ENCODE measurements around the gene ZNF217. TPM values are rescaled to one million over a fixed set of nuclear protein-coding genes. Genes with fewer than 3 reads are reported as not detected.
"Not testable (repeated sequence)": the region's sequence is repeated elsewhere in the genome, so short reads cannot be mapped to it uniquely, and the experiment has no call there.

The ZNF217 gene
- total RNA-seq, 1 donor from 2014 or later: 30.4 TPM

DNA sequence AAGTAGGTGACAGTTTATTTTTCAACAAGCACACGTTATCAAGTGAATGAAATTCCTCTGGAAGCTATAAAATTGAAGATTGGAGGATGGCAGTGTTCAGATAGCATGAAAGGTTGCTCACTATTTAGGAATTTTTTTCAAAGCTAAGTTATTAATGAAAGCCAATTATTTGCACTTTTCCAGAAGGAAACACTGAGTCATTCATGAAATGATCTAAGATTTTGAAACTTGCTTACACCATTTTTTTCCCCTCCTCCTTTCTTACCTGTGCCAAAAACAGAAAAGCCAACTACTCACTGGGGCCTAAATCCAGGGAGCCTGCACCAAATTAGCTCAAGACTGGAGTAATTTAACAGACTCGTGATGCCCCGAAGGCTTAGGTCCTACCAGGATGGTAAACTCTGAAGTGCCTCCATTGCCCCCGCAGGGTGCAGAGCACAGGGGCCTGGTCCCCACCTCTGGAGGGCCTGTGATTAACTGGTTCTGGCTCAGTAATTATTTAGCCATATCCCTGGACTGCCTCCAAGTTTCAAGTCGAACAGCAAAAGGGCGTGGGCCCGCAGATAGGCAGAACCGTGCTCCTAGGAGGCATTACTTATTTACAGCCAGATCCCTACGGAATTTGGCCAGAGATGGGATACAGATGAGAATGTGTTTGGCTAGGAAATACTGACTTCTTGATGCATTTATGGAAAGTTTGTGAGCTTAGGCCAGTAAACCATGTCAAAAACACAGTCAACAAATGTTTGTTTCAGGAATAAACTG, 28.0 kb upstream of the ZNF217 start:
- ATAC-seq: peak; percentile 80

DNA sequence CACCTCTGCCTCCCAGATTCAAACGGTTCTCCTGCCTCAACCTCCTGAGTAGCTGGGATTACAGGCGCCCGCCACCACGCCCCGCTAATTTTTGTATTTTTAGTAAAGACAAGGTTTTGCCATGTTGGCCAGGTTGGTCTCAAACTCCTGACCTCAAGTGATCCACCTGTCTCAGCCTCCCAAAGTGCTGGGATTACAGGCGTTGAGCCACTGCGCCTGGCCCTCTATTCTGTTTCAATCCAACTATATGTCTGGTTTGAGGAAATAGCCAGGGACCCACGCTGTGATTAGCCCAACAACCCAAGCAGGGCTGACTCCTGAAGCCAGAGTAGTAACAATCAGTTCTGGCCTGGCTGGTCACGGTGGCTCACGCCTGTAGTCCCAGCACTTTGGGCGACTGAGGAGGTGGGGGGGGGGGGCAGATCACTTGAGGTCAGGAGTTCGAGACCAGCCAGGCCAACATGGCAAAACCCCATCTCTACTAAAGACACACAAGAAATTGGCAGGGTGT, 24.9 kb upstream of the ZNF217 start:
- ATAC-seq: not testable (repeated sequence)

DNA sequence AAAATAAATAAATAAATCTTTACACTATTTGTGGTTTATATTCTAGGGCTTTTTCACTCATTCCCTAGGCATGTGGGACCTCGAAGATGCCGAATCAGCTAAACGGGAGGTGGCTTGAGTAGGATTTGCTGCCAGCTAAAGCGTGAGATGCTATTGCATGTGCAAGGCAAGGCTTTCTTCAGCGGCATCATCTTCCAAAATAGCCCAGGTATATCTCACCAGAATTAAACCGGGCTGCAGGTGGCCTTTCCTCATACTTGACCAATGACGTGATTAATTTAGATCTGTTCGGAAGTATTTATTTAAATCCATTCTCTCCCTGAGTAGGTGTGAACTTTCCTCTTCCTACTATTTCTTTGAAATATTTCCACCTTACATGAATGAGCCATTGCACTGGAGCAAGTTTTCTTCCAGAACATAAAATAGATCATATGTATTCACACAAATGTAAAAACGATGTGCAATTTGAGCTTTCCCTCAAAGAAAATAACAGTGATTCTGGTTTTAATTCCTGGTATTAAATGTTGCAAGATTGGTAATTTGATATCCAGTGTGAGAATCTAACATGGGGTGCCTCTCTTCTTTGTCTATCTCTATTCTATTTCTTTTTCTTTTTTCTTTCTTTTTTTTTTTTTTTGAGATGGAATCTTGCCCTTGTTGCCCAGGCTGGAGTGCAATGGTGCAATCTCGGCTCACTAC, 24.3 kb upstream of the ZNF217 start:
- ATAC-seq: no peak

DNA sequence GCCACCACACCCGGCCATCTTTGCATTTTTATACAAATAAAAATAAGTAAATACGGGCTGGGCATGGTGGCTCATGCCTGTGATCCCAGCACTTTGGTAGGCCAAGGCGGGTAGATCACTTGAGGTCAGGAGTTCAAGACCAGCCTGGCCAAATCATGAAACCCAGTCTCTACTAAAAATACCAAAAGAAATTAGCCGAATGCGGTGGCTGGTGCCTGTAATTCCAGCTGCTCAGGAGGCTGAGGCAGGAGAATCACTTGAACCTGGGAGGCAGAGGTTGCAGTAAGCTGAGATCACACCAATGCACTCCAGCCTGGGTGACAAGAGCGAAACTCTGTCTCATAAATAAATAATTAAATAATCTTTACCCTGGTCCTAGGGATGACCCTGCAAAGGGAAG, 22.9 kb upstream of the ZNF217 start:
- ATAC-seq: not testable (repeated sequence)

DNA sequence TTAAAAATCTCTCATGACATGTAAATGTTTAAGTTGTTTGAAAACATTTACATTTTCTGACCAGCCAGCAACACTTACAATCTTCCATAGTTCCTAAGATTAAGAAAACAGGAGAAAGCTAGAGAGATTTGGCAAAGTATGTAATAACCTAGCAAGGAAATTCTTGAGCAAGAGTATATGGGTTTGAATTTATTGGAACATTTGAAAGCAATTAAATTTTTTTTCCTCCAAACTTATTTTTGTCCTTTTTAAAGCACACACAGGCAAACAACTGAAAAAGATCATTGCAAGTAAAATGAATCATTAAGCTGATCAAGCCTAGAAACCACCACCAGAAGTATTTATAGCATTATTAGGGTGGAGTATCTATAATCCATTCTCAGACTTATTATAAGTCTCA, 20.1 kb upstream of the ZNF217 start:
- ATAC-seq: no peak

DNA sequence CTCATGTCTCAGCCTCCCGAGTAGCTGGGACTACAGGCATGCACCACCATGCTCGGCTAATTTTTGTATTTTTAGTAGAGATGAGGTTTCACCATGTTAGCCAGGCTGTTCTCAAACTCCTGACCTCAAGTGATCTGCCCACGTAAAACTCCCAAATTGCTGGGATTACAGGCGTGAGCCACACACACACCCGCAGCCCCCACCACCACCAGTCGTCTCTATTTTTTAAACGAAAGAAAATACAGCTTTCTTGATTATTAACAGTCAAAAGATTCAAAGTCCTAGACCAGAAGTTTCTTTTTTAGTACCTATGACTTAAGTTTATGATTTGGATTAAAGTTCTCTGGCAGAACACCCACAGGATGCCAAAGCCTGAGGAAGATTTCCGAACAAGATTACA, 18.6 kb upstream of the ZNF217 start:
- not testable (repeated sequence) for ATAC-seq

DNA sequence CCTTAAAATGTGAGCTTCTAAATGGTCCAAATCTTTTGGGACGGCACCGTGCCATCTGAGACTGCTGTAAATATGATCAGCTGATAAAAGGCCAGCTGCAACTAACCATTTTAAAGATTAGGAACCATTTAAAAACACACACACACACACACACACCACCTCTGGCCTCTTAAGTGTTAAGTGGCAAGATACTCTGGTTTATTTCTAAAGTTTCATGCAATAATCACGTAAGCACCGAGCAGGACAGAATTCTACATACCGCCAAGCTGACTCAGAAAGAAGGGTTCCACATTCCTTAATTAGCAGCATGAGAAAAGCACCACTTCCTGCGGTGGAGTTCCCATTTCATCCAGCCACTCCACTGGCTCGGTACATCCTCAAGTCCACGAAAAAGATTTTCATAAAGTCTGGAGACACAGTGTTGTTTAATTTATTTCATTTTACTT, 17.8 kb upstream of the ZNF217 start:
- ATAC-seq: no peak

DNA sequence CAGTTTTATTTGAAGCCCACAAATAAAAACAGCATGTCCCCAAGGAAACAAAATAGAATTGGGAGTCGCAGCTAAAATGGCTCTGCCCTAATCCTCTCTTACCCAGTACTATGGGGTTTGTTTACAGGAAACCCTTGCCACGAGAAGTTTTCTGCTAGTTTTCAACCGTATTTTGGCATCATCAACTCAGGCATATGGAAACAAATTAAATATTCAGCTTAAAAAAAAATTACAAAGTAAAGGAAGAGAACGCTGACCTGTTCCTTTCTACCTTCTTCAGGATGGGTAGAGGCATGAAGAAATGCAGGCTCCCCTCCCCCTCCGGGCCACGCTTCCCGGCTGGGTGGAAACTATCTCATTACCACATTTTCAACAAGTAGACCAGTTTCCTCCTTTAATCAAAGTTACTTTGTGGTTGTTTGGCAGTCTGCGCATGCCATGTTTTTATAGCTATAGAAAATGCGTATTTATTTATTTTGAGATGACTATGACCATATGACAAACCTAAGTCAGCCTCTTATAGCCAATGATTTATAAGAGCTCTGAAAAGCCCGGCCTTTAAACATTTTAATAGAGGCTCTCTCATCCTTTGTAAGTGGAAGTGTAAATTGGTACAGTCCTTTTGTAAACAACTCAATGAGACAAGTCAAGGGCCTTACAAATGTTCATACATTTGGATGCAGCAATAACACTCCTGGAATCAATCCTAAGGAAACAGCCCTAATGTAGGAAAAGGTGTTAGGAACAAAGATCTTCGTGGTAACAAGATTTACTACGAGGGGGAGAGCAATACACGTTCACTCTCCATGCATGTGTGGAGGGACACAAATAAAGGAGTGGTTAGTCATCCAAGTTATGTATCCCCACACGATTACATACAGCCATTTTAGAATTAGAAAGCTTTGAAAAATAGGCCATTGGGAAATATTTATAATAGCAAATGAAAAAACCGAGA, 16.1 kb upstream of the ZNF217 start:
- ATAC-seq: no peak

DNA sequence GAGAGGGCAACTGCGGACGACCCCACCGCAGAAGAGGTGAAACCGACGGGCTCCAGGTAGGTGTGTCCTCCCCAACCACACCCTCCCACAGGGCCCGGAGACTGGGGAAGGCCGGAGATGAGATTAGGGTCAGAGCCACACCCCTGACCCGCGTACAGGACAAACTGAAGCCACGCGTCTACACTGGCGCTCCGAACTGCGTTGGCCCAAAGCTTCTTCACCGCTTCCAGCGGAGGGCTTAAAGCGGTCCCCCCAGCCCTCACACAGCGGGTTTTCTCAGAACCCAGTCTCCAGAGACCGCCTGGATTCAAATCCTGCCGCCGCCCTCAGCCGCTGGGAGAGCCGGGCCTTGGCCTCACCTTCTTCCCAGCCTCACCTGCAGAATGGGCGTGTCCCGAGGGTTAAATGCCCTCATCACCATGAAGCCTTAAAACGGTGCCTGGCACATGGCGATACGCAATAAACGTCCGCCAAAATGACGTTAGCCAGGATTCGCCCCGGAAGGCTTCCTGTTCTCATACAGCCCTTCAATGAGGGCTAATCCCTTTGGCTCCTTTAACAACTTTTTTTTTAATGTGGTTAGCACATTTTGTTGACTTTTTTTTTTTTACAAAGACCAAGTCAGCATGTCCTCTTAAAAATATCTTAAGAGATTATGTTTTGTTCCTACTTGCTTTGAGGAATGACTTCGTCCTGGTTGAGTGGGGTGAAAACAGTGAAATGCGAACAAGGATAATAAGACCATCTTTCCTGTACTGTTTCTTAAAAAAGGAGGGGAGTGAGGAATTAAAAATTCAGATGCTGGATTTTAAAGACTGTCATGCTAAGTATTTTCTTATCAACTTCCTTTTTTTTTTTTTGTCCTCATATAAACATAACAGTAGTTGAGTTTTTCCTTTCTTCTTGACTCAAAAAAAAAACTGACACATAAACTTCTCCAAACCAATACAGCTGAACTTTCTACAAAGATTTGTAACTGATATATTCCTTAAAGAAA, 15.1 kb upstream of the ZNF217 start:
- ATAC-seq: peak; percentile 88

DNA sequence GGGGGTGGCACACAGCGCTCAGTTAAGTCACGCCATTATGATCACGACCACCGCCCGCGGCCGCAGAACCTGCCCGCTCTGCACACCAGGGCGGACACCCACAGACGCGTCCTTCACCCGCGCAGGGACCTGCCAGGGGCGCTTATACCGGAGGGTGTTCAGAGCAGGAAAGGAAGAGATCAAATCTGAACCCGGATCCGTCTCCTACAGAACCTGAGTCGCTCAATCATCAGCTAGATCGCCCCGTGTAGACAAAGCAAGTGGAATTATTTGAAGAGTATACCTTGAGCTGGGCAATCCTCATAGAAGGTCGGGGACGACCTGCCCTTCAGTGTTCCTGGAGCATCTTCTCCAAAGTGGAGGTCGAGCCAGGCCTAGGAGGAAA, 14.4 kb upstream of the ZNF217 start:
- peak; percentile 23 for ATAC-seq

DNA sequence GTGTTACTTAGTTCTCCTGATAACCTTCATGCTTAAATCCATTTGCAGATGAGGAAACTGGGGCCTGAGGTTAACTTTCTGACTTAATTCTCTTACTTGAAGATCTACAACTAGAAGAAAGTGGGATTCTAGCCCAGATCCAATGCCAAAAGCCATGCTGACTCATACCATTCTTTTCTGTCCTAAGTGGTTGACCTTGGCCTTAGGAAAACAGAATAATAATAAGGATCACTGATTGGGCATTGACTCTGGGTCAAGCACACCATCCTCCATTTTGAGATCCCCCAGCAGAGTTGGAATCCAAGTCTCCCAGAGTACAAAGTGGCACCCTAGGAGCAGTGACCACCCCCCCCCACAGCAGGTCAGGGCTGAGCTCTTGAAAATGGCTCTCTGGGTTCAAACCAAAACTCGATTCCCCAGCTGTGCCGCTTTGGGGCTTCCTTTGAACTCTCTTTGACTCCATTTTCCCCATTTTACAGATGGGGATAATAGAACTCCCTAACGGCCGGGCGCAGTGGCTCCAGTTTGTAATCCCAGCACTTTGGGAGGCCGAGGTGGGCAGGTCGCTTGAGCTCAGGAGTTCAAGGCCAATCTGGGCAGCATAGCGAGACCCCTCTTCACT, 12.8 kb upstream of the ZNF217 start:
- ATAC-seq: no peak

DNA sequence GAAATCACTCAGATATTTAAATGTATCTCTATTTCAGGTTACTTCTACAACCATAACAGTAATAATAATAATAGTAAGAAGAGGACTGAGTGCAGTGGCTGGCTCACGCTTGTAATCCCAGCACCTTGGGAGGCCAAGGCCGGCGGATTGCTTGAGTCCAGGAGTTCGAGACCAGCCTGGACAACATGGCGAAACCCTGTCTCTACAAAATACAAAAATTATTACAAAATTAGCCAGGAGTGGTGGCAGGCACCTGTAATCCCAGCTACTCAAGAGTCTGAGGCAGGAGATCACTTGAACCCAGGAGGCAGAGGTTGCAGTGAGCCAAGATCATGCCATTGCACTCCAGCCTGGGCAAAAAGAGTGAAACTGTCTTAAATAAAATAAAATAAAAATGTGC, 11.8 kb upstream of the ZNF217 start:
- not testable (repeated sequence) for ATAC-seq

DNA sequence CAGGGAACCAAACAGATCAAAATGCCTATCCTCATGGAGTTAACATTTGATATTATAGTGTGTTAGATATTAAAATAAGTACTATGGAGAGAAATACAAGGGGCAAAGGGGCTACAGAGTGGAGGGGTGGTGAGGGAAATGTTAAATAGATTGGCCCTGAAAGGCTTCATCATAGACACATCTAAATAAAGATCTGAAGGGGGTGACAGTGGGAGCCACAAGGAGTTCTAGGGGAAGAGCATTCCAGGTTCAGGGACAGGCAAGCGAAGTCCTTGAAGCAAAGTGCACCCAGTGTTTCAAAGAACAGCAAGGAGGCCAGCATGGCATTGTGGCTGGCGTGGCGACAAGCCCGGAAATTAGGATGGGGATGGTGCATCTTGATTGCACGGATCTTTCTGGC, 11.2 kb upstream of the ZNF217 start:
- ATAC-seq: not testable (repeated sequence)

DNA sequence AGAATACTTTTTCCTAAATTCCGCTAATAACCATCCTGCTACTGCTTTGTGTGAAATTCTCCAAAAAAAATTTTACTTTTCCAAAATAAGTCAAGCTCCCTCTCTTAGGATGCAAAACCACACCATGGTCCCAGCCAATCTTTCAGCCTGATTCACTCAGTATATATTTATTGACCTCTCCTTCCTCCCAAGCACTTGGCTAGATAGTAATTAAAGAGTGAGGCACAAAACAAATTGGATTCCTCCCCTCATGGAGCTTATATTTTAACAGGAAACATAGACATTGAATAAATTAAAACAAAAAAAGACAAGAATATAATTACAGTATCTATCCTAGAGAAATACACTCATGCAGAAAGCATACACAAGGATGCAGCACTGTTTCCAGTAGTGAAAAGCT, 9.0 kb upstream of the ZNF217 start:
- no peak for ATAC-seq

DNA sequence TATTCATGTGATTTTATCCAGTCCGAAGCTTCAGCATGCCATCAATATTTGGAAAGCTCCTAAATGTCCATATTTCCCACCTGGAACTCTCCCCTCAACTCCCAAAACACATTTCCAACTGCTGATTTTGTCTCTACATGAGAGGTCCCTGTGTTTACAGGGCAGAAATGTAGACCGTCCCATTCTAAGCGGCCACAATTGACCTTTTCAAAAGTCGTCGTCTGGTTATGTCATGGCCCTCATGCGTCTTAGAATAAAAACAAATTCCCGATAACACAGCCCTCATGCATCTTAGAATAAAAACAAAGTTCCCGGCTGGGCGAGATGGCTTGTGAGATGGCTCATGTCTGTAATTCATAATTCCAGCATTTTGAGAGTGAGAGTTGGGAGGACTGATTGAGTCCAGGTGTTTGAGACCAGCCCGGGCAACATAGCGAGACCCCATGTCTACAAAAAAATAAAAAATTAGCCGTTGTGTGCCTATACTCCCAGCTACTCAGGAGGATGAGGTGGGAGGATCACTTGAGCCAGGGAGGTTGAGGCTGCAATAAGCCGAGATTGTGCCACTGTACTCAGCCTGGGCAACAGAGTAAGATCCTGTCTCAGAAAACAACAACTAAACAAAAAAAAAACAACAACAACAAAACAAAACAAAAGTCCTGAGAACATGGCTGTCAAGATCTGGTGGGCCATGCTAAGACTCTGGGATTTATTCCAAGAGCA, 6.4 kb upstream of the ZNF217 start:
- no peak for ATAC-seq

DNA sequence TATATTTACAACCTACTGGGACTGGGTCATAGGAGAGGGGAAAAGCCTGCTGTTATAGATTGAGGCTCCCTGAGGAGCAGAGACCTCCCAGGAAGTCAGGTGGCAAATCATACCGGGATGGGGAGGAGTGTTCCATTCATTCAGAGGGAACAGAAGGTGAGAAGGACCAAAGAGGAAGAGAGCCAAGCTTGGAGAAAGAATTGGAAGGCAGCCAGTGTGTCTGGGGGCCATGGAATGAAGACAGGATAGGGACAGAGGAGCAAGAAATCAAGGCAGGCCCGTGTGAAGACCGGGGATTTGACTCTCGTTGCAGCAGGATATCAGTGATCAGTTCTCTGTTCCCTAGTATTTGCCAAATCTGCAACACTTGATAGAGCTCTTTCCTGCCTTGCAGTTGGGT, 5.7 kb upstream of the ZNF217 start:
- ATAC-seq: no peak

DNA sequence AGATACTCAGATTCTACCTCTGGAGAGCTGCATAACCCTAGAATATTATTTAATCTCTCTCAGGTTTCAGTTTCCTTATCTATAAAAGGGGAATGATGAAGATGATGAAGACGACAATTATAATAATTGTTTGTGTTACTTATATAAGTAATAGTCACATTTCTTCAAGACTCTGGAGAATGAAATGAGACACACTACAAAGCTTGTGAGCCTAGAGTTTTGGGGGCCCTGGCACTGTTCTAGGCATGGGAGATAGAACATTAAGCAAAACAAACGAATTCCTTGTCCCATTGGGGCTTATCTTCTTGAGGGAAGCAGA, 5.4 kb upstream of the ZNF217 start:
- no peak for ATAC-seq

DNA sequence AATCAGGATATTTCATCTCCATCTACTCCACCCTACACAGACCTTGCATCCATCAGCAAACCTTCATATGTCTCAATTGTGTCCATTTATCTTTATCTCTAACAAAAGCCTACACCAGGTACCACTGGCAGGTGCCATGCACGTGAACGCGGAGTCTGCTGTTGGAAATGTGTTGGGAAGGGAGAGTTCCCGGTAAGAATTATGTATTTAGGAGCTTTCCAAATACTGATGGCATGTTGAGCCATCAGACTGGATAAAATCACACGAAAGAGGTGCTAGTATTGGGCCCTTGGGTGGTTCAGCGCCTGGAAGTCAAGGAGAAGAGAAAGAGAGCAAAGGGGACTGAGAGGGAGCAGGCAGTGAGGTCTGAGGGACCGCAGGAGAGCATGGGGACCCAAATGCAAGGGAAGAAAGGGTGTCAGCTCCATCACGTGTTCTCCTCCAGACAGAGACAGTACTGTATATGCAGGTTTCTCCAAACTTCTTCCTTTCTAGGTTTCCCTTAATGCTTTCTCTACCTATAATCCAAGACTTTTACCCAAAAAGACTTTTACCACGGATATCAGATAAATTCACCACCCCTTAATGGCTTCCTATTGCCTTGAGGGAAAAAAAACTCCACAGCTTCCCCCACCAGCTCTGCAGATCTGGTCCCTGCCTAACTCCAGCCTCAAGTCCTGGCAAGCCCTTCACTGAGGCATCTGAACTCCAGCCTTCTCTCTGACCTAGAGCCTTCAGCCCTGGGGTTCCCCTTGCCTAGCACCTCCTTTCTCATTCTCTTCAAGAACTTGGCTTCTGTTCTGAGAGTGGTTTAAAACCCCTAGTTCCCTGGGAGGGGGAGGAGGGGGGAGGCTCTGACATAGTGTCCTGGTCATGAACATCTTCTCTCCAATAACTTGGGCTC, 4.8 kb upstream of the ZNF217 start:
- no peak for ATAC-seq

DNA sequence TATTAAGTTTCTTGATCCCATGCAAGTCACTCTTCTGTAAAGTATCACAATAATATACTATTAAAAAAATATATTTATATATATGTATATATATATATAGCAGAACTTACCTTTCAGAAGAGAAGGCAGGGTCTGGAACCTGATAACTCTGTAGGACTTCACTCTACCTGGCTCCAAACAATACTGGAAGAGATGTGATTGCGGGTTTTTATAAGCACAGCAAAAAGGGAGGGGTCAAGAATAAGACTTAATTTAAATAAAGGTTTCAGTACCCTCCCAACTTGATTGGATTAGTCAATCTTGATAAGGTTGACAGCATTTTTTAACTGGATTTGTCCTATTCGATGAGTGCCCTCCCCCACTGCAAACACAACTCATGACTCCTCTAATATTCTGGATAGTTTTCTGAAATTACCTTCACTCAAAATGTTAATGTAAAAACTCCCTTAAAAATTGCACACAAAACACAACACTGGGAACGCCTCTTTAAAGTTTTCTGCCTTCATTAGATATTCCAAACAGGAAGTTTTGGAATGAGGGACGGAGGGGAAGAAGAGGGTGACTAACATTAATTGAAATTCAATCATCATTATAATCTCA, 4.0 kb upstream of the ZNF217 start:
- ATAC-seq: no peak
